Measurements from ENCODE around the gene NELL1. TPM values are rescaled to one million over a fixed set of nuclear protein-coding genes. Genes with fewer than 3 reads are reported as not detected.

The NELL1 gene
- total and polyA plus RNA-seq, 9 donors = 5.5 to 9.9 (median 7.6) TPM

DNA sequence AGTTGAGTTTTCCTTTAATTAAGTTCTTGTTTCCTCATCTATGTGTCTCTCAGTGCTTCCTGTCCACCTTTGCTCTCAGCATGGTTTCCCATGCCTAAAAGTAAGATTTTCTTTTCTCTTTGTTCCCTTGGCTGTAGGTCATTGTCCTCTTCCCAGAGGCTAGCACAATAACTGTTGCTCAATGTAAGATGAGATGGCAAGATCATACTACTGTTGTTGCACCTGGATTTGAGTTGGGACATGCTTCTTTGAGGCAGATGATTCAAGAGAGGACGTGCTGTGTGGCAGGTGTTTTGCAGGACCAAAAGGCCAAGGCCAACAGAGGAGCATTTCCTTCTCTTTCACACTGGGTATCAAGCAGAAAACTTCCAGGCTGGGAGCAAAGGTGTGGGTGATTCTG lies 11.3 kb upstream of the NELL1 start:
- no CpG with 5 or more reads among the region's 1 CpG for WGBS (ENCODE audit: insufficient coverage)
- Histone ChIP-seq H3K4me3 (ENCODE audit: low read length) (no peak overlapping the region), H3K4me1 (ENCODE audit: control insufficient read depth, insufficient read depth, low read length) (no peaks in the 10 kb centered on the region), H3K9me3 (replicated peaks; ENCODE audit: control insufficient read depth, low read depth, low read length) (peaks cover 2% of the 10 kb centered on the region), H3K27ac (ENCODE audit: low read length) (no peak overlapping the region), H3K27me3 (ENCODE audit: control insufficient read depth, insufficient read depth, low read length) (peaks cover 8% of the 10 kb centered on the region), H3K36me3 (ENCODE audit: control insufficient read depth, insufficient read depth, low read length) (no peaks in the 10 kb centered on the region)
- DNase-seq = no peak

DNA sequence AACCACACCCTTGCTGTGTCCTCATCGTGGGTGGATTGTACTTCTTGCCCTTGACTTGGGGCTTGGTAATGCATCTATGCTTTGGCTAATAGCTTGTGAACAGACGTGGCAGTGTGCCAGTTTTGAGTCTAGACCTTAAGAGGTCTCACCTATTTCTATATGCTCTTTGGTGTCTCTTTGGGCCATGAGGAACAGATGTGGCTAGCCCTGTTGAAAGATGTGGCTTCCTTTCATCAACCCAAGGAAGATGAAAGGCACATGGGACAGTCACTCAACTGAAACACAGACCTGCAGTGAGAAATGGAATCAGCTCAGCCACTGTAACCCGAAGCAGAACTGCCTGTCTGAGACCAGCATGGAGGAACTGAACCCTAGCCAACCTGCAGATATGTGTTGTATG lies 7.9 kb upstream of the NELL1 start:
- WGBS (ENCODE audit: insufficient coverage) = 45% methylated on average over 3 of the region's 3 CpGs
- peaks cover 4% of the 10 kb centered on the region for H3K27me3 ChIP-seq (ENCODE audit: control insufficient read depth, insufficient read depth, low read length)
- no peaks in the 10 kb centered on the region for H3K4me1 ChIP-seq (ENCODE audit: control insufficient read depth, insufficient read depth, low read length)
- H3K4me3 ChIP-seq (ENCODE audit: low read length) = no peak overlapping the region
- no peak for DNase-seq
- no peaks in the 10 kb centered on the region for H3K36me3 ChIP-seq (ENCODE audit: control insufficient read depth, insufficient read depth, low read length)
- peaks cover 2% of the 10 kb centered on the region for H3K9me3 ChIP-seq (replicated peaks; ENCODE audit: control insufficient read depth, low read depth, low read length)
- H3K27ac ChIP-seq (ENCODE audit: low read length) = no peak overlapping the region

DNA sequence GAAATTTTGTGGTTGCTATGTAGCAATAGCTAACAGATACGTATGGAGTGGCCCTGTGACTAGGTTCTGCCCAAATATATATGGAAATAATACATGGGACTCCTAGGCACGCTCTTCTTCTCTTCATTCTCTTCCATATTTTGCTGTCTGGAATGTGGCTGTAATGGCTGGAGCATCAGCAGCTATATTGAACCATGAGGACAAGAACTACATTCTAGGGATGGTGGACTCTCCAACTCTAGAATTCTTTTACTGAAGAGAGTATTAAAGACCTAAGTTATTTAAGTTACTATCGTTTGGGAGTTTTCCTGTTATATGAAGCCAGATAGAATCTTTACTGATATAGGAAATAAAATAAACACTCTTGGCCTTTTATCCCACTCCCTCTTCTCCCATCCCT lies 7.5 kb upstream of the NELL1 start:
- H3K4me1 ChIP-seq (ENCODE audit: control insufficient read depth, insufficient read depth, low read length) = no peaks in the 10 kb centered on the region
- H3K36me3 ChIP-seq (ENCODE audit: control insufficient read depth, insufficient read depth, low read length) = no peaks in the 10 kb centered on the region
- peaks cover 2% of the 10 kb centered on the region for H3K9me3 ChIP-seq (replicated peaks; ENCODE audit: control insufficient read depth, low read depth, low read length)
- H3K4me3 ChIP-seq (ENCODE audit: low read length) = no peak overlapping the region
- no peak for DNase-seq
- no CpG with 5 or more reads among the region's 3 CpGs for WGBS (ENCODE audit: insufficient coverage)
- peaks cover 6% of the 10 kb centered on the region for H3K27me3 ChIP-seq (ENCODE audit: control insufficient read depth, insufficient read depth, low read length)
- no peak overlapping the region for H3K27ac ChIP-seq (ENCODE audit: low read length)

DNA sequence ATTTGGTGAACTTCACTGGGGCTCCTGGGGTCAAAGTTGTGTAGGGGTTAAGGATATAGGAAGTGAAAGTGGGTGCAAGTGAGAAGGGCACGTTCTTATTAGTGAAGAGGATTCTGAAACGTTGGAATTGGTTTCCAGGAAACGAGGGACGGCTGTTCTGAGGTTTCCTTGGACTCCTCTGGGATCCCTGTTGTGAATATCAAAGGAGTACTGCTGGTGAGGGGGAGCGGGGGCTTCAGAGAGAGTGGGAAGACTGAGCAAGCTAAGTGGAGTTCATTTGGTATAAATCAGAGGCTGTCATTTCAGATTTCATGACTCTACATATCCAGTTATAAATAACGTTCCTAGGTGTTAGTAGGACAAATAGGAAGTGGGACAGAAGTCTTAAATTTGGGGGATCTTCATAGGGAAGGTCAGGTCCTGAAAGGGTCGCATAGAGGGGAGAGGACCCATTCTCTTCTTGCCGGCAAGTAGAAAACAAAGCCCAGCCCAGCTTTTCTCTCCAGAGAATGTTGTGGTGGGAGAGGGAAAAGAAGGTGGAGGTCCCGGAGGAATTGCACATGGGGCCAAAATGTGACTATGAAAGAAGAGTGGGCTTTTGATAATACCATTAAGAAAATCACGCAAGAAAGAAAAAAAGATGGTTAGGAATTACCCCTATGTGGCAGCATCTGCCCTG lies 1.1 kb upstream of the NELL1 start:
- Histone ChIP-seq H3K36me3 (ENCODE audit: control insufficient read depth, insufficient read depth, low read length) (no peaks in the 10 kb centered on the region), H3K9me3 (replicated peaks; ENCODE audit: control insufficient read depth, low read depth, low read length) (no peaks in the 10 kb centered on the region), H3K4me3 (ENCODE audit: low read length) (no peak overlapping the region), H3K27me3 (ENCODE audit: control insufficient read depth, insufficient read depth, low read length) (peaks cover 50% of the 10 kb centered on the region), H3K4me1 (ENCODE audit: control insufficient read depth, insufficient read depth, low read length) (peaks cover 25% of the 10 kb centered on the region), H3K27ac (ENCODE audit: low read length) (no peak overlapping the region)
- no peak for DNase-seq
- 3% methylated on average over 6 of the region's 10 CpGs for WGBS (ENCODE audit: insufficient coverage)

DNA sequence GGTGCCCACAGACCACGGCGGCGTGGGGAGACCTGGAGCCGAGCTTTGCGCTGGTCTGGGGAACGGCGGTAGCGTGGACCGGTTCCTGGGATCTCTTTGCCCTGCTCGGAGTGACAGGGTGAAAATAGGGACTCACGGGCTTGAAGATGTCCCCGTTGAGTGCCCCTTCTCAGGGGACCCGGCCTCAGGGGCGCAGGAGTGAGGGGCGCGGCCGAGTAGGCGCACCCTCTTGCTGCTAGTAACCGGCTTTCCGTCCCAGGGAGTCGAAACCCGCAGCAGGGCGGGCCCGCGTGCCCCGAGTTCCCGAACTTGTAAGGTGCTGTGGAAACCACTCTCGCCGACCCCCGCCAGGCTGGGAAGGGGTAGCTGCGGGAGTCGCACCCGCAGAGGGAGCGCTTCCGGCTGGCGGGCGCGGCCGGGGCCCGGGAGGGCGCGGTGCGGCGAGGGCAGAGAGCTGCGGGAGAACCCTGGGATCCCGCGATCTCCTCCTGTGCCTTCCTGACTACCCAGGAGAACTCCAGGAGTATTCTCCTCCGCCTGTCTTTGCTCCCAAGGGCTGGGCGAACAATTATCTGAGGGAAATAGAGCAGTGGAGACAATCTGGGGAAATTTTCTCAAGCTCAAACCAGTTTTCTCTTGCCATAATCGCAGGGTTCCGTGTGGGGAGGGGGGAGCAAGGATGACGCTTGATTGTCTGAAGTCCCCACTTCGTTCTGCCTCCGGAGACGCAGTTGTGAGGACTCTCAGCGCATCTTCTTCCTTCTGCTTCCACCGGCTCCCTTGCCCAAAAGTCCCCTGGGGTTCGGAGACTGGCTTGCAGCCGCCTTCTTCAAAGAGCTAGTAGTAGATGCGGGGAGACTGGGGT lies 666 bp downstream of the NELL1 start:
- H3K27ac ChIP-seq (ENCODE audit: low read length) = no peak overlapping the region
- H3K9me3 ChIP-seq (replicated peaks; ENCODE audit: control insufficient read depth, low read depth, low read length) = no peaks in the 10 kb centered on the region
- DNase-seq = no peak
- peaks cover 54% of the 10 kb centered on the region for H3K27me3 ChIP-seq (ENCODE audit: control insufficient read depth, insufficient read depth, low read length)
- peak overlapping the region; percentile 39 for H3K4me3 ChIP-seq (ENCODE audit: low read length)
- peaks cover 25% of the 10 kb centered on the region for H3K4me1 ChIP-seq (ENCODE audit: control insufficient read depth, insufficient read depth, low read length)
- no peaks in the 10 kb centered on the region for H3K36me3 ChIP-seq (ENCODE audit: control insufficient read depth, insufficient read depth, low read length)
- WGBS (ENCODE audit: insufficient coverage) = under 1% methylated on average over 45 of the region's 60 CpGs

DNA sequence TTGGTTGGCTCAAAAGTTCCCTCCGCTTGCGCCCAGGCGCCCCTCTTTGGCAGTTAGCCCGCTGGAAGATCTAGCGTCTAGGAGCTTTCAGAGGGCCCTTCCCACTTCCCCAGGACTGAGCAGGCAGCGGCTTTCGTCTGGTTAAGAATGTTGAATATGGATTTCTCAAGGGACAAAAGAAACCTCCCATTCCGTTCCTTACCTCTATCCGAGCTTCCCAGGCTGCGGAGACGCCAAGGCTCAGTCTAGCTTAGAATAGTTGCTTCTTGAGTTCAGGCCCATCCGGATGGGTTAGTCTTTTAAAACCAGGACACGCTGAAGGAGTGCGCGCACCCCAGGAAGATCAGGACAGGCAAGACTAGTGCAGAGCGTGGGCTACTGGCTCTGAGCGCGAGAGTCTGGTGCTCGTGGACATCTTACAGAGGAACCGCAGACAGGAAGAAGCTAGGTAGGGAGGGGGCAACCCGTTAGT lies 1.6 kb downstream of the NELL1 start:
- Histone ChIP-seq H3K4me3 (ENCODE audit: low read length) (no peak overlapping the region), H3K4me1 (ENCODE audit: control insufficient read depth, insufficient read depth, low read length) (peaks cover 25% of the 10 kb centered on the region), H3K27ac (ENCODE audit: low read length) (no peak overlapping the region), H3K27me3 (ENCODE audit: control insufficient read depth, insufficient read depth, low read length) (peaks cover 52% of the 10 kb centered on the region), H3K9me3 (replicated peaks; ENCODE audit: control insufficient read depth, low read depth, low read length) (no peaks in the 10 kb centered on the region), H3K36me3 (ENCODE audit: control insufficient read depth, insufficient read depth, low read length) (no peaks in the 10 kb centered on the region)
- DNase-seq = no peak
- WGBS (ENCODE audit: insufficient coverage) = 2% methylated on average over 13 of the region's 21 CpGs

DNA sequence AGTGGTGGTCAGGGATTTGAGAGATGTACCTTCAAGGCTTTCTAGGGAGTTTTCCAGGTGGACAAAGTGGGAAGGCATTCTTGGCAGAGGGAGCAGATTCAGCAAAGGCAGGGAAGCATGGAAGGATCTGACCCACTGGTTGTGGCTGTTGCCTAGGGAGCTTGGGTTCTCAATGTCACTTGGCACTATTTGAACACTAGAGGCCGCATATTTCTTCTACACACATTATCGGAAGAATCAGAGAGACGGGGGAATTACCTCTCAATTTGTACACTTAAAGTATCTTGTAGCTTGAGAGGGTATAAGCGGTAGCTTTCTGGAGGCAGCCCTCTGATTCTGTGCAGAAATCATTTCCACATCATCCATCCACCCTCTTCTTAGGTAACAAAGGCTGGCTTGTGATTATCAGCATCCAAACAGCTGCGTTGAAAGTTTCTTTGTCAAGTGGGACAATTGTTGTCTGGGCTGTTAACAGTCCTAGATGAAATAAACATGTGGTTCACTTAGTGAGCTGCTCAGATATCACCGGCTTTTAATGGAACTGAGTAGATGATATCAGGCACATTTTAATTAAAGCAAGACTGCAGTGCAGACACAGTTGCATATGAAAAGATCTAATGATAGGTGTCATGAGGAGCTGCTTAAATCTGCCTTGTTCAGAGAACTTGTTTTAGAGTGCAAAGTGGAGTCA lies 2.6 kb downstream of the NELL1 start:
- Histone ChIP-seq H3K27ac (ENCODE audit: low read length) (no peak overlapping the region), H3K4me3 (ENCODE audit: low read length) (no peak overlapping the region), H3K9me3 (replicated peaks; ENCODE audit: control insufficient read depth, low read depth, low read length) (no peaks in the 10 kb centered on the region), H3K36me3 (ENCODE audit: control insufficient read depth, insufficient read depth, low read length) (no peaks in the 10 kb centered on the region), H3K4me1 (ENCODE audit: control insufficient read depth, insufficient read depth, low read length) (peaks cover 25% of the 10 kb centered on the region), H3K27me3 (ENCODE audit: control insufficient read depth, insufficient read depth, low read length) (peaks cover 49% of the 10 kb centered on the region)
- DNase-seq = peak; percentile 22
- WGBS (ENCODE audit: insufficient coverage) = 25% methylated on average over 1 of the region's 6 CpGs

DNA sequence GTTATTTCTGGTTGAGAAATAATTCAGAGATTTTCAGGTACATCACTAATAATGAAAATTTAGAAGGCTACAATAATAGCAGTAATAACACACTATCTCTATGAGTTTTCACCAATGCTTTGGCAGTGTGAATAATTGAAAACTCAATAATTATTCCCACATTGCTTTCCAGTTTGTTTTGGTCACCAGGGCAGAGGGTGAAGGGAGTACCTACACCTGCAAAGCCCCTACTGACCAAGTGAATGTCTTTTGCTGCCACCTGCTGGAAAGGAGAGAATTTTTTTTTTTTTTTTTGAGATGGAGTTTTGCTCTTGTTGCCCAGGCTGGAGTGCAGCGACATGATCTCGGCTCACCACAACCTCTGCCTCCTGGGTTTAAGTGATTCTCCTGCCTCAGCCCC lies 3.2 kb downstream of the NELL1 start:
- DNase-seq = no peak
- H3K4me1 ChIP-seq (ENCODE audit: control insufficient read depth, insufficient read depth, low read length) = peaks cover 25% of the 10 kb centered on the region
- no peaks in the 10 kb centered on the region for H3K36me3 ChIP-seq (ENCODE audit: control insufficient read depth, insufficient read depth, low read length)
- no peak overlapping the region for H3K27ac ChIP-seq (ENCODE audit: low read length)
- H3K9me3 ChIP-seq (replicated peaks; ENCODE audit: control insufficient read depth, low read depth, low read length) = no peaks in the 10 kb centered on the region
- WGBS (ENCODE audit: insufficient coverage) = no CpG with 5 or more reads among the region's 2 CpGs
- peaks cover 48% of the 10 kb centered on the region for H3K27me3 ChIP-seq (ENCODE audit: control insufficient read depth, insufficient read depth, low read length)
- H3K4me3 ChIP-seq (ENCODE audit: low read length) = no peak overlapping the region

DNA sequence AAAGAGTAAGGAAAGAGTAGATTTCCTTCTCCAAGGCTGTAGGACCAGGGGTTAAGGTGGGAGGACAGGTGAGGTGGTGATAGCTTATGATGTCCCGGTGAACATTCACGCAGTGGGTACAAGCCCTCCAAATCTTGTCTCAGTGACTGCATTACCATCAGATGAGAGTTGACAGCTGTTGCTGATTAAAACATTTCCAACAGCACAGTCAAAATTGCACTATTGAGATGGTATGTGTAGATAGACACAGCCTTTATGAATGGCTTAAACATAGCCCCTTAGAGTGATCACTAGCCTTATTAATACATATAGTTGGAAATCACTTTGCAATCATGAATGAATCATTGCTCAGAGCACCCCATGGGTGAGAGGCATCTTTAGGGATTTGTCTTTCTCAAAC lies 7.3 kb downstream of the NELL1 start:
- peaks cover 4% of the 10 kb centered on the region for H3K4me1 ChIP-seq (ENCODE audit: control insufficient read depth, insufficient read depth, low read length)
- DNase-seq = no peak
- WGBS (ENCODE audit: insufficient coverage) = no CpG with 5 or more reads among the region's 2 CpGs
- no peak overlapping the region for H3K27ac ChIP-seq (ENCODE audit: low read length)
- peaks cover 10% of the 10 kb centered on the region for H3K27me3 ChIP-seq (ENCODE audit: control insufficient read depth, insufficient read depth, low read length)
- H3K36me3 ChIP-seq (ENCODE audit: control insufficient read depth, insufficient read depth, low read length) = no peaks in the 10 kb centered on the region
- no peaks in the 10 kb centered on the region for H3K9me3 ChIP-seq (replicated peaks; ENCODE audit: control insufficient read depth, low read depth, low read length)
- H3K4me3 ChIP-seq (ENCODE audit: low read length) = no peak overlapping the region

DNA sequence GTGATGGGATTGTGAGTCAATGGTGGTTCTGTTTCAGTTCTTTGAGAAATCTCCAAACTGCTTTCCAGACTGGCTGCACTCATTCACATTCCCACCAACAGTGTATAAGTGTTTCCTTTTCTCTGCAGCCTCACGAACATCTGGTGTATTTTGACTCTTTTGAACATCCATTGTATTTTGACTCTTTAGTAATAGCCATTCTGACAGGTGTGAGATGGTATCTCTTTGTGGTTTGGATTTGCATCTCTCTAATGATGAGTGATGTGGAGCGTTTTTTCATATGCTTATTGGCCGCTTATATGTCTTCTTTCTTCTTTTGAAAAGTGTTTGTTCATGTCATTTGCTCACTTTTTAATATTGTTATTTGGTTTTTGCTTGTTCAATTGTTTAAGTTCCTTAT lies 19.4 kb downstream of the NELL1 start:
- DNase-seq = no peak
- Histone ChIP-seq H3K4me3 (ENCODE audit: low read length) (no peak overlapping the region), H3K9me3 (replicated peaks; ENCODE audit: control insufficient read depth, low read depth, low read length) (no peaks in the 10 kb centered on the region), H3K27me3 (ENCODE audit: control insufficient read depth, insufficient read depth, low read length) (no peaks in the 10 kb centered on the region), H3K4me1 (ENCODE audit: control insufficient read depth, insufficient read depth, low read length) (no peaks in the 10 kb centered on the region), H3K27ac (ENCODE audit: low read length) (no peak overlapping the region), H3K36me3 (ENCODE audit: control insufficient read depth, insufficient read depth, low read length) (no peaks in the 10 kb centered on the region)
- no CpG with 5 or more reads among the region's 3 CpGs for WGBS (ENCODE audit: insufficient coverage)
